Activated CD4-positive, alpha-beta T cell treated with anti-CD3 and anti-CD28 coated beads, Interleukin-10, Interleukin-2, amounts not matched to agents 100 ng/mL and 50 ng/mL, durations not matched to agents 16 hours and 8 hours (primary cell): ENCODE data around the gene OLA1.
A peak's percentile ranks its signal among the peaks of the same experiment; 100 is the strongest.

Experiments
- DNase-seq: peaks from one replicate; pipeline ENCODE4 v3.0.0-alpha.2; 2020

Gene OLA1

GRCh38 chr2:174176898-174177297, 71.4 kb downstream of the OLA1 start:
- DNase-seq: no peak

GRCh38 chr2:174174741-174175140, 73.6 kb downstream of the OLA1 start:
- DNase-seq: no peak

- DNase-seq: peak; percentile 24
These were observed 75.5 kb downstream of the OLA1 start for GRCh38 chr2:174172802-174173355.

GRCh38 chr2:174171686-174172445, 76.5 kb downstream of the OLA1 start:
- DNase-seq: no peak

GRCh38 chr2:174169372-174169771, 79.0 kb downstream of the OLA1 start:
- no peak for DNase-seq

- DNase-seq: no peak
These were observed 82.1 kb downstream of the OLA1 start for GRCh38 chr2:174166261-174166660.

GRCh38 chr2:174161490-174161889, 86.8 kb downstream of the OLA1 start:
- no peak for DNase-seq

- DNase-seq: peak; percentile 45
These were observed 90.3 kb downstream of the OLA1 start for GRCh38 chr2:174158003-174158402.

- no peak for DNase-seq
These were observed 91.3 kb downstream of the OLA1 start for GRCh38 chr2:174157053-174157452.

GRCh38 chr2:174153757-174154680, 94.3 kb downstream of the OLA1 start:
- no peak for DNase-seq

- DNase-seq: no peak
These were observed 98.8 kb downstream of the OLA1 start for GRCh38 chr2:174149530-174149929.

- no peak for DNase-seq
These were observed 99.5 kb downstream of the OLA1 start for GRCh38 chr2:174148833-174149232.

- DNase-seq: no peak
These were observed 102.5 kb downstream of the OLA1 start for GRCh38 chr2:174145827-174146226.

- no peak for DNase-seq
These were observed 106.0 kb downstream of the OLA1 start for GRCh38 chr2:174142290-174142689.

- DNase-seq: peak; percentile 10
These were observed 110.2 kb downstream of the OLA1 start for GRCh38 chr2:174138161-174138560.

GRCh38 chr2:174135981-174136380, 112.4 kb downstream of the OLA1 start:
- no peak for DNase-seq

GRCh38 chr2:174125090-174125489, 123.2 kb downstream of the OLA1 start:
- no peak for DNase-seq

- DNase-seq: peak; percentile 21
These were observed 124.2 kb downstream of the OLA1 start for GRCh38 chr2:174124181-174124580.

- no peak for DNase-seq
These were observed 126.1 kb downstream of the OLA1 start for GRCh38 chr2:174122185-174122584.

GRCh38 chr2:174121612-174122011, 126.7 kb downstream of the OLA1 start:
- DNase-seq: no peak

- DNase-seq: no peak
These were observed 127.2 kb downstream of the OLA1 start for GRCh38 chr2:174121175-174121574.

- peak; percentile 82 for DNase-seq
These were observed 128.0 kb downstream of the OLA1 start for GRCh38 chr2:174120346-174120745.
